ELF-1 (cell line): ENCODE data around the gene CCDC92B.
A peak's percentile ranks its signal among the peaks of the same experiment; 100 is the strongest.

Experiments used
- DNase-seq: peaks from one replicate; pipeline ENCODE4 v3.0.0-alpha.2; 2016; ENCODE audit warnings: low read depth, low spot score

CCDC92B gene

DNA sequence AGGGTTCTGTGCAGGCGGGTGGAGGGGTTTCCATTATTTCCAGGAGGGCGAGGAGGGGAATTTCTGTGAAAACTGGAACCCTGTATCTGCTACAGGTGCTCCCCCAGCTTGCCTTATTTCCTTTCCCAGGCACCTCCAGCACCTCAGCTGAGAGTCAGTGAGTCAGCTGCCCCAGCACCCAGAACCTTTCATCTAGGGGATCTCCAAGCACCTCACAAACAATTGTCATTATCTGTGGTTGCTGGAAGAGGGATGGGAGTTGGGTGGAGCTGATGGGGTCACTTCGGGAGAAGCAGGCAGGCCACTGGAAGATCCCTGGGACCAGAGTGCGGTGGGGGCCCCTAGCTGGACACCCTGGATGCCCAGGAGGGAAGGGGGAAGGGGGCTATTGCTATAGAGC is 27.8 kb downstream of the CCDC92B start:
- no peak for DNase-seq

DNA sequence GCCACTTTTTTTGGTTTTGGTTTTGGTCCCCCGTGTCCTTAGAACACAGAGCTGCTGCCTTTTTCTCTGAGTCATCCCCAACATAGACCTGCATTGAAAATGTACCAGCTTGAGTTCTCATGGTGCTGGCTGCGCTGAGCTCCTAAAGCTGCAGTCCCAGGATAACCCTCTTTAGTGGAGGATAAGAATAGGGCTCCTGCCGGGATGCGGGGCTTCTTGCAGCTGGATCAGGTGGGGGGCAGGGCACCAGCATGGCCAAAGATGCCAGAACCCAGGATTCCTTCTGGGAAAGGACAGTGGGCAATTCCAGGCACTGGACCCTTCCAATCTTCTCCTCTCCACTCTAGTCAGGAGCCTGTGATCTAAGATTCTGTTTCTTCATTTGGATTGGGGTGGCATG is 29.6 kb downstream of the CCDC92B start:
- no peak for DNase-seq

DNA sequence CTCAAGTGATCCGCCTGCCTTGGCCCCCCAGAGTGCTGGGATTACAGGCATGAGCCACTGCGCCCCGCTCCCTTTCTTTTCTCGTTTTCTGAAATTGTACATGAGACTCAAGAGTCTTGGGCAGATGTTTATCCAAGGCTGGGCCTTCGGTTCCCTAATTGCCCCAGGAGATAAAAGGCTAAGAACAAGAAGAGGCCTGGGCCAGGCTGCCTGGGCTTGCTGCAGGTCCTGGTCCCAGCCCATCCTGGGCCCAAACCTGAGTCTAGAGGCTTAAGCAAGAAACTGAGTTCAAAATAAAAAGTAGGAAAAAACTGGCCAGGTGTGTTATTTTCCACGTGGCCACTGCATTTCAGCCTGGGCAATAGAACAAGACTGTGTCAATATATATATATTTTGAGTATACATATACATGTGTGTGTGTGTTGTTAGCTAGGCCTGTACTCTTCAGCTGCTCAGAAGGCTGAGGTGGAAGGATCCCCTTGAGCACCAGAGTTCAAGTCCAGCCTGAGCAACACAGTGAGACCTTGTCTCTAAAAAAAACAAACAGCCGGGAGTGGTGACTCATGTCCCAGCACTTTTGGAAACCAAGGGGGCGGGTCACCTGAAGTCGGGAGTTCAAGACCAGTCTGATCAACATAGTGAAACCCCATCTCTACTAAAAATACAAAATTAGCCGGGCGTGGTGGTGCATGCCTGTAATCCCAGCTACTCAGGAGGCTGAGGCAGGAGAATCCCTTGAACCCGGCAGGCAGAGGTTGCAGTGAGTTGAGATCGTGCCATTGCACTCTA is 31.1 kb downstream of the CCDC92B start:
- DNase-seq, result no peak

- DNase-seq, result peak; percentile 55
Observed at GRCh38 chr17:2716649-2717048, 32.8 kb downstream of the CCDC92B start.

GRCh38 chr17:2713881-2714280 is 35.6 kb downstream of the CCDC92B start:
- DNase-seq, result no peak

- DNase-seq, result peak; percentile 74
Observed at GRCh38 chr17:2712300-2713043, 37.0 kb downstream of the CCDC92B start.

GRCh38 chr17:2711608-2712299 is 37.7 kb downstream of the CCDC92B start, which contains the start of gene CLUH:
Gene CLUH, minus strand, starts transcription at chr17:2711764. Its CDS starts 103 bp downstream, at chr17:2711661.
- peak; percentile 92 for DNase-seq

DNA sequence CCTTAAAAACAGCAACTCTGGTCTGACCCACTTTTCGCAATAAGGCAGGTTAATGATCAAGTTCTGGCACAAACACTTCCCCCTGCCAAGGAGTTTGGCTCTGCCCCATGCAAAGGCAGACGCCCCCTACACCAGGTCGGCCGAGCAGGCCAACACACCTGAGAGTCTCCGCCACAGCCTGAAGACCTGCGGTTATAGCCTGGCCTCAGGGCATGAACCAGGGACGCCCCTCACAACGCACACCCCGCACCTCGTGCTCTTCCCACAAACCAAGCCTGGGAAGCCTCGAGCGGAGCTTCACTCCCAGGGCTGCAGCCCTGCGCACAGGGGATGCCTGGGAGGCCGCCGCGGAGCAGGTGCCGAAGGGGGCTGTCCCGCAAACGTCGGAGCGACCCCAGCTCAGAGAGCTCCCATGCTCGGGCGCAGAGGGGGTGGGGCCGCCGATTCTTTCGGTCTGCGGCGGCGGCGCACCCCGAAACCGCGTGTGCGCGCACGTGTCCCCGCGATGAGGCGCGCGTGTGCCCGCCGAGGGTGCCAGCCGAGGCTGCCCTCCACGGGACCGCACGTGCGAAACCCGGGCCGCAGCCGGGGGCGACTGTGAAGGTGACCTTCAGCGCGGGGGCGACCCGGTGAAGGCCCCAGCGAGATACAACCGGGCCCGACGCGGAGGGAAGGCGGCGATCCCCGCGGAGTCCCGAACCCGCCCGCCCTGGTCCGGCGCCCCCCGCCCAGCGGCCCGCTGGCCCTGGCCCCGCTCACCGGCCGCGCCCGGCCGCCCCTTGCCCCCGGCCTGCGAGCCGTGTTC is 38.4 kb downstream of the CCDC92B start:
- peak; percentile 57 for DNase-seq

GRCh38 chr17:2710071-2710802 is 39.2 kb downstream of the CCDC92B start:
- no peak for DNase-seq

DNA sequence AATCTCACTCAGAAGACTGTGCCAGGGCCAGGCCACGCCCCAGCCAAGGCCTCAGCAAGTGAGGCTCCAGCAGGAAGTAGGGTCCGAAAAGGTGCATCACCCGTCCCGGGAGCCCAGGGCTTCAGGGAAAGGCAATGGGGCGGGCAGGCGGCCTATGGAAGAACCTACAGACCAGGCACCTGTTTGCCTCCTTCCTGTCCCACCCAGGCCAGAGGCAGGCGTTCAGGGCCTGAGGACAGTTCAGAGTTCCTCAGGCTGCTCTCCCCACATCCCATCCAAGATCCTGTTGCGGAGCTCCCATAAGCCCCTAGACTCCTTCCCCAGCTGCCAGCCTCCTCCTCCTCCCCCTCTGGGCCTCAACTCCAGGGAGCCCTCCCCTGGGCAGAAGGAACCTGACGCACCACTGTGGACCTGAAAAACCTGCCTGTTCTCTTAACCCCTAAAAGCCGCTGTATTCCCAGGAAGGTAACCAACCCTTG is 40.2 kb downstream of the CCDC92B start:
- DNase-seq, result peak; percentile 70

DNA sequence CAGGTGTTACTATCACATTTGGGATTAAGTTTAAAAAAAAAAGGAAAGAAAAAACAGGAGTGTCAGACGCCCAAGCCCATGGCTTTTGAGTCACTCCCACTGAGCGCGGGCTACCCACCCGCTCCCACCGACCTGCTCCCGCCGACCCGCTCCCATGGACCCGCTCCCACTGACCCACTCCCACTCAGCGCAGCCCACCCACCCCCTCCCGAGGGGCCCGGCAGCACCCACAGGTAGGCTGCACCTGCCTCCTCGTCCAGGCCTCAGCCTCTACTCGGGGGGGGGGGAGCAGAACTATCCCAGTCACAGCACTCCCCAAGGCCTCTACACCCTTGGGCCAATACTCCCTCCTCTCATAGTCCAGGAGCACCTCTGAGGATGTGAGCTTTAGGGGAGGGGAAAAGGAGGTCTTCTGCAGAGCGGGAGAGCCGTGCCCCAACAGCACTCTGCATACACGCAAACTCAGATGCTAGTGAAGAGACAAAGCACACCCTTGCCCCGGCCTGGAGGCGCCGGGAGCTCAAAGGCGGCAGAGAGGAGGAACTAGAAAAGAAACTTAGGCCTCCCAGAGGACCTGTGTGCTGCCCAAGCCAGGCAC is 40.8 kb downstream of the CCDC92B start:
- no peak for DNase-seq

DNA sequence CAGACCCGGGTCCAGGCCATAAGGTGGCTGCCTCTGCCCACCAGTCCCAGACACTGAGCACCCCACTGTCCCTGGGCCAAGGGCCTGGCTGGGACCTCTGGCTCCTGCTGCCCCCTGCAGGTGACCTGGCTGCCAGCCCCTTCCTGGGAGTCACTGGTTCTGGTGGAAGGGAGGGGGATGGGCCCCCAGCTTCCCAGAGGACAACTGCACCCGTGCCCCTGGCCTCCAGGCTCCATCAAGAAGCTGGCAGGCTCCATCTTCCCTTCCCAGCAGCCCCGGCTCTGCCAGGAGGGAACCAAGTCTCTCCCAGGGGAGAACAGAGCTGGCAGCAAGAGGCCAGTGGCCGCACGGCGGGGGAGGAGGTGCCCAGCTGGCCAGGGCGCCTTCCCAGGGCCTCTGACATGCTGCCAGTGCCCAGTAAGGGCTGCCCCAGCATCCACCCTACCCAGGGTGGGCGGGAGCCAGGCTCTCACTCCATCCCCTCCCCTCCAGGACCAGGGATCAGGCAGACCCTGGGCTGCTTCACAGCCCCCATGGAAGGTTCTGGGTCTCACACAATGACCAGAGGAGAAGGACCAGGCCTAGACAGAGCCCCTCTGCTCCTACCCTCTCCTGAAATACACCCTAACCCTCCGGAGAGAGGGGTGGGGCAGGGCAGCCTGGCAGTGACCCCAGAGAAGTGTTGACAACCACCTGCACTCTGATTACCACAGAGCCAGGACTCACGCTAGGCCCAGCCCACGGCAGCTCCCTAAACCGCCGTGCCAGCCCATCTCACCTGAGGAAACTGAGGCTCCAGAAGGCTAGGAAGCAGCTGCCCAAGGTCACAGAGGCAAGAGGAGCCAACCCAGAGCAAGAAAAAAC is 41.5 kb downstream of the CCDC92B start:
- DNase-seq, result peak; percentile 58

GRCh38 chr17:2706911-2707510 is 42.4 kb downstream of the CCDC92B start:
- no peak for DNase-seq

DNA sequence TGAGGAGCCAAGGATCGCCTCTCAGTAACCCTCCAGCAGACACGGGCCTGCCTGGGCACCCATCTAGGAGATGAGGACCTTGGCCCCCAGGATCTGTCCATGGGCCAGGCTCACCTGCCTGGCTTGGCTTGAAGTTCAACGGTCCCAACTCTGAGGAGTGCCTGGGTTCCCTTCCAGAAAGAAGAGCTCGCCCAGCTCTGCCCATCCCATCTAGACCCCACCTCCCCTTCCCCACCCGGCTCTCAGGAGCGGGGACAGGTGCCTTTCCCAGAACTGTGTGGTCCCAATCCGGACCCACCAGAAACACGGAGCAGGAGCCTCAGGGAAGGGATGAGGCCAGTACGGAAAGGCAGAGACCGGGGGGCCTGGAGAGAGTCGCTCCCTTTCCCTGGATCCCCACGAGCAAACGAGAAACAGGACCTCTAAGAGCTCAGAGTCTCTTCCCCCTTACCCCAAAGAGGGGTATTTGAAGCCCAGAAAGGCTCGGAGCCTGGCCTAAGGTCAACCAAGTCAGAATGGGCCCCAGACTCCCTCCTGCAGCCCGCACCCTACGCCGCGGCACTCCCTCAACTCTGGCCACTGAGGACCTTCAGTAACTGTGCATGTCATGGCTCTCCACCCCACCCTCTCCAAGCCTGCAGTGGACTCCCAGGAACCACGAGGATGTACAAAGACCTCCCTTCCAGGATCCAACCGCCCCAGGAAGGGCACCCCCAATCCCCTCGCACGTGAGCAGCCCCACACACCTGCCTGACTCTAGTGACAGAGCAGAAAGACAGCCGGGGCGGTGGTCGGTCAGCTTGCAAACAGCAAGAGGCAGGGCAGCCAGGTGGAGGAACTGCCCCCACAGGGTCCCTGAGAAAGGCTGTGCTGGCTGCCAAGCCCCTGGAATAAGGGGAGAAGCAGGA is 43.3 kb downstream of the CCDC92B start:
- DNase-seq, result no peak

- no peak for DNase-seq
Observed at GRCh38 chr17:2705263-2705662, 44.2 kb downstream of the CCDC92B start.

GRCh38 chr17:2704890-2705248 is 44.6 kb downstream of the CCDC92B start:
- no peak for DNase-seq

- no peak for DNase-seq
Observed at GRCh38 chr17:2704031-2704889, 45.2 kb downstream of the CCDC92B start.
